Inflammatory macrophage treated with lipopolysaccharide for 1 hour (primary cell): Measurements from ENCODE around the gene ABCC12.

Source experiments
- DNase-seq, 2 donors: peaks; one replicate each; pipeline ENCODE4 v3.0.0-alpha.2; 2020 to 2022

Gene ABCC12

DNA sequence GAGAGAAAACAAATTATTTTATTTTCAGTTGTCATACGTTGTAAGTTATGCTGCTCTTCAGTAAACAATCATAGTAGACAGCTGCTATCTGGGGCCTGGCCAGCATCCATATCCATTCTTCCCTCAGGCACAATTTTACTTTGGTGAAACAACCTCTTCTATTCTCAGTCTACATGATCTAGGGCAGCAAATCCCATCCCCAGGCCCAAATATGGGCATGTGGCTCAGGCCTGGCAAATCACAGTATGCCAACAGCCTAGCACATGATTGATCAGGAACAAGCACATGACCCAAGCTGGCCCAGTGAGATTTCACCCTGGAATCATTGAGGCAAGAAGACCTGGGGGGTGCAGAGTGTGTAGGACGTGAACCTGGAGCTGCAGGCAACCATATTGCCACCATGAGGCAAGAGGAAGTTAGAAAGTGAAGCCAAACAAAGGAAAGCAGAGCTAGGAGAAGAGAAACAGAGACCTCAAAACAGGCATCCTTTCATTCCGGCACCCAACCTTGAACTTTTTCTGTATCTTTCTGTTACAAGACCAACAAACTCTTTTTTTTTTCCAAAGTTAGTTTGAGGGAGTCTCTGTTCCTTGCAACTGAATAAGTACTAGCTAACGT, 10.3 kb upstream of the ABCC12 start:
- no peak for DNase-seq

GRCh38 chr16:48164907-48165715, 9.3 kb upstream of the ABCC12 start:
- DNase-seq, result peak; percentile 74 to 91

- DNase-seq, result no peak
These were observed 7.1 kb upstream of the ABCC12 start for GRCh38 chr16:48162839-48163410.

DNA sequence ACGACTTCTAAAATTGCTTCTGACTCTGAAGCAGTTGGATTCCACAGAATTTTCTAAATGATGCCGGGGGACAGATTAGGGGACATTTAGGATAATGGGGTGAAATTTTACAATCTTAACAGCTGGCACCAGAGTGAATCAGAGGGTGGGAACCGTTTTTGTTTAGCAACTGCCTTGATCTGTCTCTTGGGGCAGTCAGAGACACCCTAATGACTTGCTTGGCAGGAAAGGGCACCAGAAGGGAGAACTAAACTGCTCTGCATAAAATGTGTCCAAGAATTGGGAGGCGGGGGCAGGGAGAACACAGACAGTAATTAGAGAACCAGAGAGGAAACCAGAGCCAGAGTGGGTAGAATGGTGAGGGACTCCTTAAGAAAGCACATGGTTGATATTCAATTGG, 6.1 kb upstream of the ABCC12 start:
- no peak for DNase-seq

GRCh38 chr16:48160575-48160974, 4.8 kb upstream of the ABCC12 start:
- DNase-seq, result no peak

DNA sequence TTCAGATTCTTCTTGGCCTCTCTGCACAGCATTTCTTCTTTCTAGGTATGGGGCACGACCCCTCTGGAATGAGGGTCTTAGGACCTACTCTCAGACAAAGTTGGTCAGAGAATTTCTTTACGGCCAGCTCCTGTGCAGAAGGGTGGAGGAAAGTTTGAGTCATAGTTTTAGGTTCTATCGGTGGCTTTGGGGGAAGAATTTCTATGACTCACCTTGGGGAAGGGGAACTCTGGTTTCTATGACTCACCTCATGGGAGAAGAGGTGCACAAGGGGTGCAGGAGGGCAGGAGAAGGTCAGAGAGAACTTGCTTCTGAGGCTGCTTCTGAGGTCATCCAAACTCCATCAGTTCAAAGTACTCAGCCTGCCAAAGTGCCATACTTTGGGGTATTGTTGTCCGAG, 2.5 kb upstream of the ABCC12 start:
- no peak for DNase-seq

GRCh38 chr16:48157794-48158193, 2.0 kb upstream of the ABCC12 start:
- no peak for DNase-seq

GRCh38 chr16:48157302-48157701, 1.5 kb upstream of the ABCC12 start:
- DNase-seq, result no peak

GRCh38 chr16:48156790-48157209, 1.0 kb upstream of the ABCC12 start:
- peak; percentile 48 to 86 for DNase-seq

DNA sequence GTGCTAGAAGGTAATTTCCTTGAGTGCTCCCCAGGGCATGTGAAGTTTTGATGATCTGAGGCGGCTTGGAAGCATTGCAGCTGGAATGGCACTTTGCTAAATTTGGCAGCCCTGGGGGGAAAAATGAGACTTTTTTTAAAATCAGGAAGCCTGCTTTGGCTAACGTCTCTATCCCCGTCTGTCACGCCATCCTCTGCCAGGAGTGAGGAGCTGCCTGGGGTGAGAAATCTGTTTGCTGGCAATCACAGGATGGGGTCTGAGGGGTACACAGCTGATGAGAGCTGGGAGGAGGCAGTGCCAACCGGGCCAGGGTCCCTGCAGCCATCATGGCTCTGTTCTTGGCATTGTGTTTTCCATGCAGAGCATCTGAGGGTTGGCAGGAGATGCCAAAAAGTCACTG, 2.0 kb downstream of the ABCC12 start:
- DNase-seq, result no peak

GRCh38 chr16:48152226-48152625, 3.6 kb downstream of the ABCC12 start:
- no peak for DNase-seq

- no peak for DNase-seq
These were observed 5.1 kb downstream of the ABCC12 start for GRCh38 chr16:48150707-48151106.

DNA sequence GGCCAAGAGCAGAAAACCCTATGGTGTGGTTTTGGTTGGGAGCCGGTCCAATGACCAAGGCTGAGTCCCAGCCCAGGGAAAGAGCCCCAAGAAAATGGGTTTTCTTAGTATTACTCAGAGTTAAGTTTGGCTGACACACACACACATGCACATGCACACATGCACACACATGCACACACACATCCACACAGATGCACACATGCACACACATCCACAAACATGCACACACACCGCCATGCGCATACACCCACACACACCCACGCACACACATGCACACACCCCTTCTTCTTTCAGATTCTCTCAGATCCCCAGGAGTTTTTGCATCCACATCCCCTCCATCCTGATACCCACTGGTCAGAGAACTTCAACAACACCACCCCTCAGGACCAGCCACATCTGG, 9.1 kb downstream of the ABCC12 start:
- no peak for DNase-seq

DNA sequence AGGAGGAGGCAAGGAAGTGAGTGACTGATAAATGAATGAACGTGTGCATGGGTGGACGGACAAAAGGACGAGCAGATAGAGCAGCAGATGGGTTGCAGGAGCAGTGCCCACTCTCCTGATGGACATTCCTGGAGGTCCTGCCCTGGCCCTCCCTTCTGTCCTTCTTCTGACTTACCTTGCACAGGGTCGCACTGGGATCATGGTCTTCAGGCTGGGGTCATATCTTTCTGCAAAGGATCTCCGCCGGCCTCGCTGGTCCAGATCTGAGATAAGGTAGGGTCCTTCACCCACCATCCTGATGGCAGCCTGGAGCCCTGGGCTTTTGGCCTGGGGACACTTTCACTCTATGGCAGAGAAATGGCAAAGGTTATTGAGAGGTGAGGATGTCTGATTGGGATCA, 9.7 kb downstream of the ABCC12 start:
- DNase-seq, result no peak

DNA sequence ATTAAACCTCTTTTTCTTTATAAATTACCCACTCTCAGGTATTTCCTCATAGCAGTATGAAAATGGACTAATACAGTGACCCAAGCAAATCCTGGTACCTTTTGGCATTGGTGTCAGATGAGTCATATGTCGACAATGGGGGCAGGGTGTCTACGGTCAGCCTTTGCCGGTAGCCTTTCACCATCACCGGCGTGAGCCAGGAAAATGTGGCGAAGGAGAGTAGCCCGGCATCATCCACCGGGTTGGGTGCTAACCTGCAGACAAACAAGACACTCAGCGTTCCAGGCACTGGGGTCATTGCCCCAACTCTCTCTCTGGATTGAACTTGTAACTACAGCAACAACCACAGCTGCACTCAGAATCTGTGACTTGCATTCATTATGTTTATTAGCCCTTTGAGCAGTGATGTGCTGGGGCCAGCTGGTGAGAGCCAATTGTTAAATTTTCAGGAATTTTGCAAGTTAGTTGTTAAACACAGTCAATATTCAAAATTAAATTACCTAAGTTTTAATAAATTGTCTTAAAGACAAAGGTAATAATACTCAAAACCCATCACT, 11.9 kb downstream of the ABCC12 start:
- DNase-seq, result no peak

DNA sequence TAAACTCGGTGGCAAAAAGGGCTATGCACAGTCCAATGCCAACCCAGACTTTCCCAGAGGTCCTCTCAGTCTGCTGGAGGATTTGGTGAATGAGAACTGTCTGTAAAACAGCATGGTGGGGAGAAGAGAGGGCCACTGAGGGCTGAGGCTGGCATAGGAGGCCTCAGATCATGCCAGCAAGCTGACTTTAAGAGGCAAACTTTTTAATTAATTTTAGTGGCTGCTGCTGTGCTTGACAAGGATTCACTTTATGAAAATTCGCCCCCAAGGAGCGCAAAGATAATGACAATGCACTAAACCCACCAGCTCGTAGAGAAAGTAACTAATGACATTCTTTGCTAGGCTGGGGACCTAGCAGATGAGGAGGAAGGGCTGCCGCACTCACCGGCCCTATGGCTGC, 15.0 kb downstream of the ABCC12 start:
- DNase-seq, result no peak

DNA sequence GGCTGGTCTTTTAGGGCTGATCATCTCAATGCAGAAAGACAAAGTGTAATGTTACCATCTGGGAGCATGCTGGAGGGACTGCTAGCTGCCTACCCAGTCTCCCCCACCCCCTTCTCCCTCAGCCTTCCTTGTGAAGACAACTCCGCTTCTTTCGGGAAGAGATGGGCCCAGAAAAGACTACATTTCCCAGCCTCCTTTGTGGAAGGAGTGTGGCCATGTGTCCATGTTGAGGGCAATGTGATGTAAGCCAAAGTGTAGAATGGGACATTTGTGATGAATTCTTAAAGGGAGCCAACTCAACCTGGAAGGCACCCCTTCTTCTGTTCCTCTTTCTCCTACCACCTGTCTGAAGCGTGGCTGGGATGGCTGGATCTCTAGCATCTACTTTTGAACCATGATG, 16.3 kb downstream of the ABCC12 start:
- DNase-seq, result no peak

DNA sequence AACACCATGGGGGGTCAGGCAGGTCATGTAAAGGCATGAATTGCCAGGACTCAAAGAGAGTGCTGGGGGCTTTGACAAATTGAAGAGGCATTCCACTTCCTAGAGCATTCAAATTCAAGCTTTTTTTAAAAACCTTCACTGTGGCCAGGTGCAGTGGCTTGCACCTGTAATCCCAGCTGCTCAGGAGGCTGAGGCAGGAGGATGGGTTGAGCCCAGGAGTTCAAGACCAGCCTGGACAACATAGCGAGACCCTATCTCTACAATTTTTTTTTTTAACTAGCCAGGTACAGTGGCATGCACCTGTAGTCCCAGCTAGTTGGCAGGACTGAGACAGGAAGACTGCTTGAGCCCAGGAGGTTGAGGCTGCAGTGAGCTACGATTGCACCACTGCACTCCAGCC, 17.2 kb downstream of the ABCC12 start:
- no peak for DNase-seq

DNA sequence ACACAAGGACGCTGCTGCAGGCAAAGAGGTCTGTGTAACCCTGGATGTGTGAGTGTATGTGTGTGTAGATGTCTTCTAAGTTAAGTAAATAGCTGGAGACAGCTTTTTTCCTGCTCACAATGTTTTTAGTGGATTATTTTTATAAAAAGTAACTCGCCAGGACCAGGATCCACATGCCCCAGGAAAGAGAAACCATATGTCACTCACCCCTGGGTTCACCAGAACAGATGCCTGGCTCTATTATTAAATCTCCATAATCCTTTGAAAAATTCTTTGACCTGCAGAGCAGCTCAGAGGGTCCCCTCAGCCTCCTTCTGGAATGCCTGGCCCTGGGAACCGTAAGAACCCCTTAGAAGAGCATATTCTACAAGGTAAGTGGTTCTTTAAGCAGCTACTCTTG, 18.0 kb downstream of the ABCC12 start:
- DNase-seq, result no peak

DNA sequence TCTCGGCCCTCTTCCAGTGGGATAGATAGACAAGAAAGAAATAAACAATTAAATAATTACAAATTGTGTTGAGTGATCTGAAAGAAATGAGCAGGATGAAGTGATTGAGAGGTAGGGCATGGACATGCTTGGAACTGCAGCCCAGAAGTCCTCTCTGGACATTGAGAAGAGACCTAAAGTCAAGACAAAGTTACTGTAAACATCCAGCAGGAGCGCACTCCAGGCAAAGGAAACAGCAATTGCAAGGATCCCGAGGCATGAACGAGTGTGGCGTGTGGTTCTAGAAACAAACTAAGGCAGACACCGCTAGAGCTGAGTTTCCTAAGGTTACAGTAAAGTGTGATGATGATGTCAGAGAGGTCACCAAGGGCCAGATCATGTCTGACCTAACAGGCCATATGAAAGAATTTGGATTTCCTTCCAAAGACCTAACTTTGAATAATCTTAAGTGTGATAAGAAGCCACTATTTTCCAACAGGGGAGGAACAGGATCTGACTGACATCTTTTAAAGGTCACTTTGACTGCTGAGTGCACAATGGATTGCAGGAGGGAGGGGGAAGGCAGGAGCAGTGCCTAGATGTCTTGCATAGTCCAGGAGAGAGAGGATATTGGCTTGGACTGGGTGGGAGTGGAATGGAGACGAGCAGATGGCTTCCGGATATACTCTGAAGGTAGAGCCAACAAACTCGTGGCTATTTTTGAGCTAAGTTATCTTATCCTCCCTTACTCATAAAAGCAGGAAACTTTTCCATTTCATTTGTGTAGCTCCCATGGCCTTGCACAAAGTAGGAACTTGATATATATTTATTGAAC, 19.0 kb downstream of the ABCC12 start:
- no peak for DNase-seq

DNA sequence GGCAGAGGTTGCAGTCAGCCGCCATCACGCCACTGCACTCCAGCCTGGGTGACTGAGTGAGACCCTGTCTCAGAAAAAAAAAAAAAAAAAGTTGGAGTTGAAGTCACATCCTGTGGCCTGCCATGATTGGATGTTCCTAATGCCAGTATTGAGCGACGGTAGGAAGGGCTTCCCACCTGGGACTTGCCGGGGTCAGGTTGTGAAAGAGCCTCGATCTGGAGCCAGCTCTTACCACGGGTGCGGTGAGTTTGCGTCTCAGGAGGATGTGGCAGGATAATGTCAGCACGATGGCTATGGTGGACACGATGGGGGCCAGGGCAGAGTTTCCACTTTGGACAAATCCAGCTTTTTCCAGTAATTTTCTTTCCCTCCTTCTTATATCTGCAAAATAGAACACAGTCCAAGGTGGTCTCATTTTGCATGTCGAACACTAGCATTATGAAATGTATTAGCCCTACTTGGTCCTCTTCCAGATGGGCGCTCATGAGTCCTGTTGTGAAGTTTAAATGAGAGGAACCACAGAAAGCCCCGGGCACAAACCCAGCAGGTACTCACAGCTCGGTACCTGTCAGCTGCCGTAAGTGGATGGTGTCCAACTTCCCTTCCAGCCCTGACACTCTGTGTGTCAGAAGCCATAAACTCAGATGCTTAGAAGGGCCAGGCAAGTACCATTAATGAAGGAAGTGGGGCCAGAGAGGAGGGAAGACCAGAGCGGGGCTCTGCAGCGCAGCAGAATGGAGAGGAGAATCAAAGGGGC, 22.2 kb downstream of the ABCC12 start:
- no peak for DNase-seq

- no peak for DNase-seq
These were observed 23.1 kb downstream of the ABCC12 start for GRCh38 chr16:48132696-48133095.
